Cardiac atrium fibroblast (primary cell): ENCODE measurements around the gene TBC1D19. TPM values are rescaled to one million over a fixed set of nuclear protein-coding genes. Genes with fewer than 3 reads are reported as not detected.

Experiments used
- total RNA-seq: library from RNA; depleted of rRNA; stranded (reverse); fragments of >200 nt; gene quantifications from 2 replicates; pipeline ENCODE4 v1.2.3, GENCODE V29; 2015

TBC1D19 gene
- total RNA-seq = 4.2 and 10.9 TPM in 2 replicates

GRCh38 chr4:26583865-26584652 lies at the start of gene TBC1D19:
Gene TBC1D19 (plus strand): TSS chr4:26584084. CDS start chr4:26584194, 110 bp downstream.

Other genes starting within 250 kb of the TBC1D19 start
- gene CCKAR, start 93.6 kb upstream of the TBC1D19 start, total RNA-seq = not detected in 2 replicates